Forelimb muscle (tissue), 1 donor: ENCODE results near the gene FBN1. TPM values are rescaled to one million over a fixed set of nuclear protein-coding genes. Genes with fewer than 3 reads are reported as not detected.

Experiments used
- DNase-seq: peaks from one replicate; pipeline ENCODE4 v3.0.0-alpha.2; 2013; ENCODE audit warnings: low read depth
- polyA plus RNA-seq: library from polyadenylated mRNA; unstranded; fragments of 120-200 nt; gene quantifications from one replicate; pipeline ENCODE4 v1.2.1, GENCODE V29; 2013; ENCODE audit not compliant: insufficient read length

FBN1 gene
- polyA plus RNA-seq, 1 donor = 168 TPM

GRCh38 chr15:48402427-48403177, 242.9 kb downstream of the FBN1 start:
- no peak for DNase-seq

GRCh38 chr15:48400086-48400485, 245.4 kb downstream of the FBN1 start:
- no peak for DNase-seq

- DNase-seq = no peak
These were observed 247.7 kb downstream of the FBN1 start for GRCh38 chr15:48397841-48398240.

DNA sequence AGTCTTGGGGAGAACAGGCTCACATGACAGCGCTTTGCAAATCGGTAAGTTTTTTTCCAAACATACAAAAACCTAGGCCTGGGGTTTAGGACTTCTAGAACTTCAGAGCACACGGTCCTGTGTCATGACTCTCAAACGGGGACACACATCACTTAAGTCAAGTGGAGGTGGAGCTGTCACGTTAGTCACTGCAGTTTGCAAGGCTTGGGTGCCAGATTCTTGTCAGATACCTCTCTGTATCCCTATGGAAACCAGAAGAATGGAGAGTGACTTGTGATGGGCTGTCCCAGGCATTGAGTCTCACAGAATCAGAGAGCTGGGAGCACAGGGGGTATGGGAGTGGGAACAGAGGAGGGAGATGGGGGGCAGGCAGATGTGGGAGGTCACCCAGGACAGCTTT, 249.5 kb downstream of the FBN1 start:
- no peak for DNase-seq

GRCh38 chr15:48395521-48396011, 249.9 kb downstream of the FBN1 start:
- no peak for DNase-seq

- no peak for DNase-seq
These were observed 250.5 kb downstream of the FBN1 start for GRCh38 chr15:48394970-48395369.

GRCh38 chr15:48393645-48394506, 251.6 kb downstream of the FBN1 start:
- DNase-seq = no peak

DNA sequence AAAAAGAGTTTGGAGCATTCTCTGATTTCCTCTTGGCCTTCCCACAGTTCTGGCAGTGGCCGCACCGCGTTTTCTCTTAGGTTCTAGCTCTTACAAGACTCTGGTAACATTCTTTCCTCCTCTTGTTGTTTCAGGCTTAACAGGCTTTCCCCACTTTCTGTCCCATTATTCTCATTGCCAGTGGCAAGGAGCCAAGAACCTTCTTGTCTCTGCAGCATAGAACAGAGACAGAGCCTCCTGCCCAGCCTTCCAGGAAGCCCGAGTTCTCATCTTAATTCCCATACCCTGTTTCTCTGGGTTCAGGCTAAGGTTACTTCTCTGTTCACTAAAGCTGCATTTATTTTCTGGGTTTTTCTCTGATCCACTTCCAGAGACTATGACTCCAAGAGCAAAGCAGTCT, 253.2 kb downstream of the FBN1 start:
- DNase-seq = peak; percentile 87

DNA sequence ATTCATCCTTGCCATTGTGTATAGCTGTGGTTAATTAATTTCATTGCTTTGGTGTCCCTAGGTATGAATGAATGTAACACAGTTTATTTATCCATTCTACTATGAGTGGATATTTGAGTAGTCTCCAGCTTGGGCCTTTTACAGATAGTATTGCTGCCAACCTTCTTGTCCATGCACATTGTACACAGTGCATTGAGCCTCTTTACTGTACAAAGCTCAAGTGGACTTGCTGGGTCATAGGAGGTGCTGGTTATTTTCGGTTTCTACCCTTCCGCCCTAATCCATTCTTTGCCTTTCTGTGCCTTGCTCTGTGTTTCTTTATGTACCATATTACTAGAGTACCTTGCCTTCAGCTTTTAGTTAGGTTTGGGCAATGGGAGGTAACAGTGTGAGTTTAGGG, 253.6 kb downstream of the FBN1 start:
- no peak for DNase-seq

- no peak for DNase-seq
These were observed 255.8 kb downstream of the FBN1 start for GRCh38 chr15:48389691-48390143.

GRCh38 chr15:48388910-48389309, 256.6 kb downstream of the FBN1 start:
- DNase-seq = no peak

DNA sequence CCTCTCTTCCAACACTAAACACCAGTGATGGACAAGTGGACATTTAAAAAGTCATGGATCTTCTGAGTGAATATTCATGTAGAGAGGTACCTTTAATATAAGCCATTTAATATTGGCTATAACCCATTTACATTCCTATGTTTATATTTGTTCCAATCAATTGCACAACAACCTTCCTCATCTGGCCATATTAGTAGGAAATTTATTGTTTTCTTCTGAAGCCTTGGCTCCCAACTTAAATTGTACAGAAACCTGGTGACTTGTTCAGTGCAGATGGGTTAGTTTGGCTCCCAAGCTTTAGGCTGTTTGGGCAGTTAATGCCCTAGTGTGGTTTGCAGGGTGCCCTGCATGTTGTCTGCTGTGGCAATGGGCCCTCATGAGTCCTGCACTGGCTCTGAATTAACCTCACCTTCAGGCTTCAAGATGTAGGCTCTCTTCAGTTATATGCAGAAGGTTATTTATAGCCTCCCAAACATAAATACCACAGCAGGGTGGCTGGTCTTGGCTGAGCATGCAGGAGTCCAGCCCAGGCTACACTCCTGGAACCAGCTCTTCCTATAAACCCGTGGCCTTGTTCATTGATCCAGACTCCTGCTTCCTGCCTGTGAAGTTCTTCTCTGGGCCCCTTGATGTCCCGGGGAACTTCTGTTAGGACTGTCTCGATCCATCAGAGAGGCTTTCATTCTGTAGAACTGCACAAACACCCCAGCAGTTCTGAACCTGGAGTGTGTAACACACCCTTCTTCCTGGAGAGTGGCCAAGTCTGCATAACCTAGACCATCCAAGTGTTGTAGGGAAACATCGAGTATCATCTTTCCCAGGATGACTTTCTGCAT, 257.3 kb downstream of the FBN1 start:
- no peak for DNase-seq

DNA sequence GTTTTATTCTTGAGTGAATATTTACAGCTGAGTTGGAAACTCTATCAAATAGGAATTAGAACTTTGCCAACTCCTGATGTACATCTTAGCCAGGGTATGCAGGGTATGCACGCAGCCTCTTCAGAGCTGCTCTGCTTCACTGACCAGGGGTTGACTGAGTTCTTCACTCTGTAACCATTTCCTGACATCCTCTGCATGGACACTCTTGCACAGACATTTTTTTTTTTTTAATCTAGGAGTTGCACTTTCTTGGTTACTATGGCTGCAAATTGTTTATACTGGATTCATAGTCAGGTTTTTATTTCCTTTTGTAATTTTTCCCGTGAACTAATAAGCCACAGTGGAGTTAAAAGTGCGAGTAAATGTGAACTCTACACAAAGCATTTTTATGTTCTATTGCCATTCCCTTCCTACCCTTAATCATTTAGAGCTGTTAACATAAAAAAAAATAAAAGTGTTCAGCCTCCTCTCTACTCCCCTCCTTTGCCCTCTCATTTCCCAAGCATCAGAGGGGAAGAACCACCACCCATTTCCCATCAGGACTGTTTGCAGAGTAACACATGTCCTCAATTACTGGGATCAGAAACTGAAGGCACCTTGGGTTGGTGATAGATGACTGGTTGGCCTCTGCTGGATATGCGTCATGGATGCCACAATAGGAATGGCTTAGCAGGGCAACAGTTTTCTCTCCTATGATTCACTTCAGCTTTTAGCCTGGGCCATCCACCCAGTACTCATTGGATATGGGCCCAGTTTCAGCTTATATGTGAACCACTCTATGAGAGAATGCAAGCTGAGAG, 260.3 kb downstream of the FBN1 start:
- DNase-seq = no peak

DNA sequence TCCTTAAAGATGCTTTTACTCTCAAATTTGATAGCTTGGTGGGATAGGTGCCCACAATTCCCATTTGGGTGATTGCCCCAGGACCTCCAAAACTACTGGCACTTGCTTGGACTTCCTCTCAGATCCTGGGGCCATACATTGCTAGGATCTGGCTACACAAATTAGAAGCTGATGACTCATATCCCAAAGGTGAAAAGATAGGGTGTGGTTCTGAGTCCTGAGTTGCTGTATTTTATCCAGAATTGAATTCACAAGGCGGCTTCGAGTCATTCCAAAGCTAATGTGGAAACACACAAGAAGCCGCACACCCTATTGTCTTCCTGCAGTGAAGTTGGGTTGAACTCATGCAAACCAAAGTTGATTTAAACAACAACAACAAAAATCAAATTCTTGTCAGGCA, 260.9 kb downstream of the FBN1 start:
- no peak for DNase-seq

DNA sequence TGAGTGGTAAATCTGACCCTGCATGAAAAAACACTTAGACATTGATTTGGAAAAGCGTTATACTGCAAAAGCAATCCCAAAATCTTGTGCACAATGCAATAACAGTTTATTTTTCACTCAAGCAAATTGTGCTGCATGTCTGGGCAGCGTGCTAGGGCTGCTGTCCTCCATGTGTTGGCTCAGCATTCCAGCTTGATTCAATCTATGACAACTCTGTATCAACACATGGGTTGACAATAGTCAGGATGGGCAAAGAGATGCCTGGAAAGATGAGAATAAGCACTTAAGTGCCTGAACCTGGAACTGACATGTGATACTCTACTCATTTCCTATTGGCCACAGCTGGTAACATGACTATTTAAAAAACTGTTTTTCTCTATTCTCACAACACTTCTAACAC, 262.5 kb downstream of the FBN1 start:
- DNase-seq = no peak

GRCh38 chr15:48381861-48382260, 263.6 kb downstream of the FBN1 start:
- no peak for DNase-seq

GRCh38 chr15:48380198-48380597, 265.3 kb downstream of the FBN1 start:
- no peak for DNase-seq

GRCh38 chr15:48375767-48376166, 269.7 kb downstream of the FBN1 start:
- DNase-seq = no peak

DNA sequence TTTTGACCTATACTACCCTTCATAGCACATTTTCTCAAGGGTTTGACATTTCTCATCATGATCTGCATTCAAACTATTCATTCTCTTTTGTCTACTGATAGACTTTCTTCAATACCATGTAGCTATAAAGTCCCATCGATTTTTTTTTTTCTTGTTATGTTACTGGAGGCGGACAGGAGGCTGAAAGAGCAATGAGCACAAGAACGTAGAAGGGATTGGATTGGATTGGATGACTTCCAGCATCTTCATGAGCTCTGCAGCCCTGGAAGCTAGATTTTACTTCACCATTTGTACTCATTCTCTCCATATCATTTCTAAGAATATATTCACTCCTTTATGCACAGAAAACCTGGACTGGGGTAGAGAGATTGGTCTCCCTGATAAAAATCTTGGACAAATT, 271.0 kb downstream of the FBN1 start:
- DNase-seq = no peak

DNA sequence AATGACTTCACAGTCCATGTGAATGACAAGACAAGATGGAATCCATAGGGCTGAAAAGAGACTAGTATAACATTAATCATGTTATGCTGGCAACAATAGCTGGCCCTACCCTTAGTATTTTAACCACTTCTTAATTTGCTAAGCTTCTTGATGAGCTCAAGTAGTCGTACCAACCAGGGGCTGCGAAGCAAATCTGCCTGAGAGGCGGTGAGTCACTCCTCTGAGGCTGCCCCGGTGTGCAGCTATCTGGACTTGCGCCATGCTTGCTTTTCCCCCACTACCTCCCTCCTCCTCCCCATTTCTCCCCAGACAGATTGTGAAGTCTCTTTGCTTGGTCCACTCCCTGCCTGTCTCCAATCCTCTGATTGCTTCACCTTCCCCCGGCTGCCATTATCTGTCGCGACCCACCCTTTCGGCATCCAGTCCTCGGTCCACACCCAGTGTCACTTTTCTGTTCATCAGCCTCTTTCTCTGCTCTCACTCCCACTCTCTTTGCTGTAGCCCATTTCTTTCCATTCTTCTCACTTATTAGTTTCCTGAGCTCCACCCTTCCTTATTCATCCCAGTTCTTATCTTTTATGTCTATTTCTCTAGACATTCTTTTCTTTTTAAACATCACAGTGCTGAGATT, 271.6 kb downstream of the FBN1 start:
- DNase-seq = no peak

DNA sequence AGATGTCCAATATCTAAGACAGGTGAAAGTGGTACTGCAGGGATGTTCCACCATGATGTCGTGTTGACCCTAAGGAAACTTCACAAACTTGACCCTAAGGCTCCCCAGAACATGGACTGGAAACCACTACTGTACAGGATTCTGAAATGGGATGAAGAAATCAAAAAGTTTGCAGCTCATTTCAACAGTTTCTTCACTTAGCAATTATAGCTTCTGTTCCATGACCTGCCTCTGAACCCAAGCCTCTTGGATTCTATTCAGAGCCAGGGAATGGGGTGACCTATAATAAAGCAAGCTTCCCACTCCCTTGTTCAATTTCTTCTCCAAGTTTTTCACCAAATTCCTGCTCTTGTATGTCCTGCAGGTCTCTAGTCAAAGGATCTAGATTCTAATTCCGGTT, 273.5 kb downstream of the FBN1 start:
- DNase-seq = no peak
